HG02610 (cell line): Measurements from ENCODE around the gene SULT1A3.
"Not testable (repeated sequence)": the region's sequence is repeated elsewhere in the genome, so short reads cannot be mapped to it uniquely, and the experiment has no call there.

Source experiments
- ATAC-seq: cut with Tn5 transposase; IDR thresholded peaks from one replicate; pipeline ENCODE4 v1.9.1; 2021; ENCODE audit warnings: mild to moderate bottlenecking, moderate library complexity; ENCODE audit not compliant: unreplicated experiment

The SULT1A3 gene

DNA sequence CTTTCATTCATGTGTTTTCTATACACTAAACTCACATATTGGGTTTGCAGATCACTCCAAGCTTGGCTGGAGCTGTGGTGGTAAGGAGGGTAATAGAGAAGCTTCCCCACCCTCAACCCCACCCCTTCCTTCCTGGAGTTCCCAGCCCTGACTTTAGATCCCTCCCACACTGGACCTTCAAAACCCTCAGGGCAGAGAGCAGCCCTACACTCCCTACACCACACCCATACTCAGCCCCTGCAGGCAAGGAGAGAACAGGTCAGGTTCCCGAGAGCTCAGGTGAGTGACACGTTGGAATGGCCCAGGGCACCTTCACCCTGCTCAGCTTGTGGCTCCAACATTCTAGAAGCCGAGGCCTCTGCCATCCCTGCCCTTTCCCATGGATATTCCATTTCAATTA is at the start of gene SULT1A3:
Gene SULT1A3 (plus strand): TSS at position 207 of the 400 bp plus-strand sequence. CDS start 1,474 bp downstream, outside the sequence.
- ATAC-seq: not testable (repeated sequence)

DNA sequence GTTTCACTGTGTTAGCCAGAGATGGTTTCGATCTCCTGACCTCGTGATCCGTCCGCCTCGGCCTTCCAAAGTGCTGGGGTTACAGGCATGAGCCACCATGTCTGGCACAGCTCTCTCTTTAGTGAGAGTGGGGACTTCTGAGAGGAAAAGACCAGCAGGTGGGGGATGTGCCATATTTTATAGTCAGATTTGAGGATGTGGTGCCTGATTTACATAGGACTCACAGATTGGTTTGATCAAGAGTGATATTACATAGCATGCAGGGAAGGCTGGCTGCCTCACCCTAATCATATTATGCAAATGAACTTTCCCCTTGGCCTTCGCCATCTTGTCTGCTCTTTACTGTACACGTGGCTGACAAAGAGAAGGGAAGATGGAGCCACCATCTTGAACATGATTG is 48.0 kb upstream of the SULT1A3 start:
- ATAC-seq: no peak

DNA sequence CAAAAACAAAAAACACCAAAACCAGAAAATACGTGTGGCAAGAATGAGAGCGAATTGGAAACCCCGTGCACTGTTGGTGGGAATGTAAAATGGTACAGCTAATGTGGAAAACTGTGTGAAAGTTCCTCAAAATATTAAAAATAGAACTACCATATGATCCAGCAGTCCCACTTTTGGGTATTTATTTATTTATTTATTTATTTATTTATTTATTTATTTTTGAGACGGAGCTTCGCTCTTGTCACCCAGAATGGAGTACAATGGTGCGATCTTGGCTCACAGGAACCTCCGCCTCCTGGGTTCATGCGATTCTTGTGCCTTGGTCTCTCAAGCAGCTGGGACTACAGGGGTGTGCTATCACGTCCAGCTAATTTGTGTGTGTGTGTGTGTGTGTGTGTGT is 46.5 kb upstream of the SULT1A3 start:
- ATAC-seq: no peak

DNA sequence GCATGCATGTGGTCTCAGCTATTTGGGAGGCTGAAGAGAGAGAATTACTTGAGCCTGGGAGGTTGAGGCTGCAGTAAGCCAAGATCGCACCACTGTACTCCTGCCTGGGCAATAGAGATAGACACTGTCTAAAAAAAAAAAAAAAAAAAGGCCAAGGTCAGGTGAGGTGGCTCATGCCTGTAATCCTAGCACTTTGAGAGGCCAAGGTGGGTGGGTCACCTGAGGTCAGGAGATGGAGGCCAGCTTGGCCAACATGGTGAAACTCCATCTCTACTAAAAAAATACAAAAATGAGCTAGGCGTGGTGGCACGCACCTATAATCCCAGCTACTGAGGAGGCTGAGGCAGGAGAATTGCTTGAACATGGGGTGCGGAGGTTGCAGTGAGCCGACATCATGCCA is 43.9 kb upstream of the SULT1A3 start:
- ATAC-seq: no peak

DNA sequence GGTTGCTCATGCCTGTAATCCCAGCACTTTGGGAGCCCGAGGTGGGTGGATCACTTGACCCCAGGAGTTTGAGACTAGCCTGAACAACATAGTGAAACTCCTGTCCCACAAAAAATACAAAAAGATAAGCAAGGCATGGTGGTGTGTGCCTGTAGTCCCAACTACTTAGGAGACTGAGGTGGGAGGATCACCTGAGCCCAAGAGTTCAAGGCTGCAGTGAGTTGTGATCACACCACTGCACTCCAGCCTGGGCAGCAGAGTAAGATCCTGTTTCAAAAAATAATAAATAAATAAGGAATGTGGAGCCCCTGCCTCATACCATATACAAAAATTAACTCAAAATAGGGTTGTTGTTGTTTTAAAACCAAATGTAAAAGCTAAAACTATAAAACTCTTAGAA is 41.8 kb upstream of the SULT1A3 start:
- ATAC-seq: no peak

DNA sequence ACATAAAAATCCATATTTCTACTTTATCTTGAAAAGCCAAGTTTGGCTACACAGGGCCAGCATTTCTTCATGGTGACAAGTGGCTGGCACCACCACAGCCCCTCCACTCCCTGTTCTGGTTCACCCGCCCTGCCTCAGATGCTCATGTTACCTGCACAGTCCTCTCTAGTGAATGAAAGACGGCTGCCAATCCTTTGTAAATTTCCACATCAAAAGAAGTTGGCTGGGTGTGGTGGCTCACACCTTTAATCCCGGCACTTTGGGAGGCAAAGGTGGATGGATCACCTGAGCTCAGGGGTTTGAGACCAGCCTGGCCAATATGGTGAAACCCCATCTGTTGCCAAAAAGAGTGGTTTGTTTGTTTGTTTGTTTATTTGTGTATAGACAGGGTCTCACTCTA is 35.5 kb upstream of the SULT1A3 start:
- ATAC-seq: no peak

DNA sequence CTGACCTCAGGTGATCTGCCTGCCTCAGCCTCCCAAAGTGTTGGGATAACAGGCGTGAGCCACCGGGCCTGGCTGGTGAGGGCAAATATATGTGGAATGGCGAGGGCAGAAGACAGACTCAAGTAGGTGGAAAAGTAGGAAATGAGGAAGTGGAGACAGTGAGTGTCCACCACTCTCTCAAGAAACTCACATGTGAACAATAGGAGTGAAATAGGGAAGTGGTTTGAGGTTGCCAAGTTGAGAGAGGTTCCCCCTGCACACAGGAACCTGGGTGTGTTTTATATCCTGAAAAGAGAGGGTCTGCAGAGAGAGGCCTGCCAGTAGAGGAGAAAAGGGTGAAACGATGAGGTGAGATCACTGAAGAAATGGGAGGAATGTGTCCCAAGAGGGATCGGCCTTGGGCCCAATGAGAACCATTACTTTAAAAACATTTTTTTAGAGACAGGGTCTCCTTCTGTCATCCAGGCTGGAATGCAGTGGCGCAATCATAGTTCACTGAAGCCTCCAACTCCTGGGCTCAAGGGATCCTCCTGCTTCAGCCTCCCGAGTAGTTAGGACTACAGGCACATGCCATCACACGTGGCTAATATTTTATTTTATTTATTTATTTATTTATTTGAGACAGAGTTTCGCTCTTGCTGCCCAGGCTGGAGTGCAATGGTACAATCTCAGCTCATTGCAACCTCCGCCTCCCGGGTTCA is 32.7 kb upstream of the SULT1A3 start:
- peak; percentile 61 for ATAC-seq

DNA sequence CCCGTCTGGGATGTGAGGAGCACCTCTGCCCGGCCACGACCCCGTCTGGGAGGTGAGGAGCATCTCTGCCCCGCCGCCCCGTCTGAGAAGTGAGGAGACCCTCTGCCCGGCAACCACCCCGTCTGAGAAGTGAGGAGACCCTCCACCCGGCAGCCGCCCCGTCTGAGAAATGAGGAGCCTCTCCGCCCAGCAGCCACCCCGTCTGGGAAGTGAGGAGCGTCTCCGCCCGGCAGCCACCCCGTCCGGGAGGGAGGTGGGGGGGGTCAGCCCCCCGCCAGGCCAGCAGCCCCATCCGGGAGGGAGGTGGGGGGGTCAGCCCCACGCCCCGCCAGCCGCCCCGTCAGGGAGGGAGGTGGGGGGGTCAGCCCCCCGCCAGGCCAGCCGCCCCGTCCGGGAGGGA is 30.3 kb upstream of the SULT1A3 start:
- ATAC-seq: not testable (repeated sequence)

DNA sequence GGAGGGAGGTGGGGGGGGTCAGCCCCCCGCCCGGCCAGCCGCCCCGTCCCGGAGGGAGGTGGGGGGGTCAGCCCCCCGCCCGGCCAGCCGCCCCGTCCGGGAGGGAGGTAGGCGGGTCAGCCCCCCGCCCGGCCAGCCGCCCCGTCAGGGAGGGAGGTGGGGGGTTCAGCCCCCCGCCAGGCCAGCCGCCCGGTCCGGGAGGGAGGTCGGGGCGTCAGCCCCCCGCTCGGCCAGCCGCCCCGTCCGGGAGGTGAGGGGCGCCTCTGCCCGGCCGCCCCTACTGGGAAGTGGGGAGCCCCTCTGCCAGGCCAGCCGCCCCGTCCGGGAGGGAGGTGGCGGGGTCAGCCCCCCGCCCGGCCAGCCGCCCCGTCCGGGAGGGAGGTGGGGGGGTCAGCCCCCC is 29.6 kb upstream of the SULT1A3 start:
- not testable (repeated sequence) for ATAC-seq

DNA sequence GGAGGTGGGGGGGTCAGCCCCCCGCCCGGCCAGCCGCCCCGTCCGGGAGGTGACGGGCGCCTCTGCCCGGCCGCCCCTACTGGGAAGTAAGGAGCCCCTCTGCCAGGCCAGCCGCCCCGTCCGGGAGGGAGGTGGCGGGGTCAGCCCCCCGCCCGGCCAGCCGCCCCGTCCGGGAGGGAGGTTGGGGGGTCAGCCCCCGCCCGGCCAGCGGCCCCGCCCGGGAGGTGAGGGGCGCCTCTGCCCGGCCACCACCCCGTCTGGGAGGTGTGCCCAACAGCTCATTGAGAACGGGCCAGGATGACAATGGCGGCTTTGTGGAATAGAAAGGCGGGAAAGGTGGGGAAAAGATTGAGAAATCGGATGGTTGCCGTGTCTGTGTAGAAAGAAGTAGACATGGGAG is 28.9 kb upstream of the SULT1A3 start:
- ATAC-seq: not testable (repeated sequence)

DNA sequence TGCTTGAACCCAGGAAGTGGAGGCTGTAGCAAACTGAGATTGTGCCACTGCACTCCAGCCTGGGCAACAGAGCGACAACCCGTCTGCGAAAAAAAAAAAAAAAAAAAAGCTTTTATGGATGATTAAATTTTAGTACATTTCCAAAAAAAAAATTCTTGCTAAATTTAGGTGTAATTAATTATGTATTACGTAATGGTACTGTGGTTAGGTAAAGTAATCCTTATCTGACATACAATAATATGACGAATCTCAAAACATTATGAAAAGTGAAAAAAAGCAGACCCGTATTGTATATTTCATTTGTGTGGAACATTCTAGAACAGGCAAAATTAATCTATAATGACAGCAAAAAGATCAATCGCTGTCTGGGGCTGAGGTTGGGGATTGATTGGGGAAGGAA is 26.0 kb upstream of the SULT1A3 start:
- ATAC-seq: no peak

DNA sequence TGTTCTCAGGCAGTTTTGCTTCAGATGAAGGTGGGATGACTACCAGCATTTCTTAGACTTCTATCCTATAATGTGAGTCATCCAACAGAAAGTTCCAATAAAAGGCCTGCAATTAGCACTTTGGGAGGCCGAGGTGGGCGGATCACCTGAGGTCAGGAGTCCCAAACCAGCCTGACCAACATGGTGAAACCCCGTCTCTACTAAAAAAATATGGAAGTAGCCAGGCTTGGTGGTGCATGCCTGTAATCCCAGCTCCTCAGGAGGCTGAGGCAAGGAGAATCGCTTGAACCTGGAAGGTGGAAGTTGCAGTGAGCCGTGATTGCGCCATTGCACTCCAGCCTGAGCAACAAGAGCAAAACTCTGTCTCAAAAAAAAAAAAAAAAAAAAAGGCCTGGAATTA is 22.2 kb upstream of the SULT1A3 start:
- not testable (repeated sequence) for ATAC-seq

DNA sequence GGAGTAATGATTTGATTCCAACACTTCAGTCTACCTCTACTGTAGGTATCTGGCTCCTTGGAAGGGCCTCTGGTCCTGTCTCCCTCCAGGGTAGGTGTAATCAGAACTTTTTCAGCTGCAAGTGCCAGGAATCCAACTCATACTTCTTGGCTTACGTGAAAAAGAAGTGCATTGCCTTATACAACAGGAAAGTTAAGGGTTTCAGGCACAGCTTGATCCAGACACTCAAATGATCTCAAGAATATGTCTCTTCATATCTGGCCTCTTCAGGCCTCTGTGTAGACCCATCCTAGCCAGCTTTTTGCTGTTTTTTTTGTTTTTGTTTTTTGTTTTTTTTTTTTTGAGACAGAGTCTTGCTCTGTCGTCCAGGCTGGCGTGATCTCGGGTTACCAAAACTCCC is 19.9 kb upstream of the SULT1A3 start:
- ATAC-seq: no peak

DNA sequence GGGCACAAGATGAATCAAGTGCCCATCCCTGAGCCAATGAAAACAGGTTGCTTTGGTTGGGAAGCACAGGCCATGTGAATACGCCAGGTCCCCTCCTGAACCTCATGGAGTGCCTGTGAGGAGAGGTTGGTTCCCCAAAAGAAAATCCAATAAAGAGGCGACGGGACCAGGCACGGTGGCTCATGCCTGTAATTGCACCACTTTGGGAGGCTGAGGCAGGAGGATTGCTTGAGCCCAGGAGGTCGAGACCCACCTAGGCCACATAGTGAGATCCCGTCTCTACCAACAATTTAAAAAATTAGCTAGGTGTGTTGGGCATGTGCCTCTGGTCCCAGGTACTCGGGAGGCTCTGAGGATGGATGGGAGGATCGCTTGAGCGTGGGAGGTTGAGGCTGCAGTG is 19.1 kb upstream of the SULT1A3 start:
- no peak for ATAC-seq

DNA sequence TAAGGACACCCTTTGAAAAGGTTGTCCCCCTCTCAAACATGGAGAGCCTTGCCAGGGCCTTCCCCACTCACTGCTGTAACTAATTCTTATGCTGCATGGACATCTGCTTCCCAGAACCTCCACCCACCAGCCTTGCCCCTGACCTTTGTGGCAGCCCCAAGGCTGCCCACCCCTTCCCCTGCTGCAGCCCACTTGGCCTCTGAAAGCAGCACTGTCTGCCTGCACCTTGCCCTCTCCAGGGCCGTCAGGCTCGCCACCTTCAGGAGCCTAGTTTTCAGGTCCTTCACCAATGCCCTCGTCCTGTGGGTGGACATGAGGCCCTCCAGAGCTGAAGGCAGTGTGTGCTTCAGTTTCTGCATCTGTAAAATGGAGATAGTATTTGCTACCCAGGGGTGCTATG is 18.3 kb upstream of the SULT1A3 start:
- no peak for ATAC-seq

DNA sequence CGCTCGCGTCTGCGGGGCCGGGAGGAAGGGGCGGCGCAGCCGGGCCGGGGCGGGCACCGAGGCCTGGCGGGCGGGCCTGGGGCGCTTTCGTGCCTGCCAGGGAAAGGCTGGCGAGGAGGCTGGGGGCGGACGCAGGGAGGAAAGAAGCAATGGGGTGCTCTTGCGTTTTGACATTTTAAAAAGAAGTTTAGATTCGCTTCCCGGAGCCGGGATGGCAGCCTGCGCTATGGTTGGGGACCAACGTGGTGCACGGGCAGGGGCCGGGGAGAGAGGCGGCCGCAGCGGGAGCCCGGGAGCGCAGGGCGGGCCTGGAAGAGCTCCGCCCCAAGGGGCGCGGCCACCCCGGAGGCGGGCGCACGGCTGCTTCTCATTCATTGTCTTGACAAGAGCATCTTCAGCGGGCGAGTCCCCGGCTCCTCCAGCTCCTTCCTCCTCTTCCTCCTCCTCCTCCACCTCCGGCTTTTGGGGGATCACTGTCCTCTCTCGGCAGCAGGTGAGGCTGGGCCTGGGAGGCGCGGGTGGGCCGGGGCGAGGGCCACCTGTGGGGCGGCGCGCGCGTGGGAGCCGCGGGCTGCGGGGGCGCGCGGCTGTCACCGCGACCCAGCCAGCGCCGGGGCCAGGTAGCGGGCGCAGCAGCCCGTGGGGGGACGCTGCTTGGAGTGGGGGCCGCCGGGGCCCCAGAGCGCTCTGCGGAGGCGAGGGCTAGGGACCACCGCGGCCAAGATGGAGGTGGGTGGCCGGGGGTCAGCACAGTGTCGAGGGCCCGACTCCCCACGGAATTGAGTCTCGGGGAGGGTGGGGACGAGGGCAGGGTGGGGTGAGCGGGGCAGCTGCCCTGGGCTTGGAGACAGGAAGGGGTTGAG is 15.6 kb upstream of the SULT1A3 start, which contains the start of gene CORO1A:
Gene CORO1A (plus strand): TSS at position 370 of the 863 bp plus-strand sequence. CDS start 1,608 bp downstream, outside the sequence.
- ATAC-seq: peak; percentile 60

DNA sequence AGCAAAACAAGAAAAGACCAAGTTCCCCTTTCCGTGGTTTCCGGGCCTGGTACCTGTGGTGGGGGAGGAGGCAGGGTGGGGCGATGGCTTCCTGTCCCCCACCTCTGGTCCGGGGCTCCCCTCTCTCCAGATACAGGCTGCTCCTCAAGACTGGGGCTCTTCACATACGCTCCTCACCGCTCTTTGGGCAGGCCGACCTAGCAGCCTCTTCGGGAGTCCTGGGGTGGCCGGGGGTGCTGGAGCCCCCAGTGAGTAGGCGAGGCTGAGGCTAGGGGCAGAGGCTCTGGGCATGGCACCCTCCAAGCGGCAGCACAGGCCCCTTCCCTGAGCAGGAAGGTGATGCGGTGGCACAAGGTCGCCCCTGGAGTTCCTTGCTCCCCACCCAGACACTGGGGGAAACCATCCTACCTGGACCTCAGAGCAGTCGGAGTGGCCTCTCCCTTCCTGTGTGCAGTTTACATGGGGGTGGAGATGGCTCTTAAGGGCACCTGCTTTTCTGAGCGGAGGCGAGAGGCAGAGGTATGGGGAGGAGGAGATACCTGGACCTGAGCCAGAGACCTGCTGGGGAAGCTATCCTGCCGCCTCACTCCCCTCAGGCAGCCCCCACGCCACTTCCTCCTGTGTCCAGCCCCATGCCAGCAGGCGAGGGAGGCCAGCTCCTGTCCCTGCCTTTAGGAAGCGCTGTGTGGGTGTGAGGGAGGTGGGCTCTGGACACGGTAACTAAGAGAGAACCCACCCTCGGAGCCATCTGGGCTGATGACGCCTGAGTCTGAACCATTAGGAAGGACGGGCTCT is 14.8 kb upstream of the SULT1A3 start:
- ATAC-seq: peak; percentile 28

DNA sequence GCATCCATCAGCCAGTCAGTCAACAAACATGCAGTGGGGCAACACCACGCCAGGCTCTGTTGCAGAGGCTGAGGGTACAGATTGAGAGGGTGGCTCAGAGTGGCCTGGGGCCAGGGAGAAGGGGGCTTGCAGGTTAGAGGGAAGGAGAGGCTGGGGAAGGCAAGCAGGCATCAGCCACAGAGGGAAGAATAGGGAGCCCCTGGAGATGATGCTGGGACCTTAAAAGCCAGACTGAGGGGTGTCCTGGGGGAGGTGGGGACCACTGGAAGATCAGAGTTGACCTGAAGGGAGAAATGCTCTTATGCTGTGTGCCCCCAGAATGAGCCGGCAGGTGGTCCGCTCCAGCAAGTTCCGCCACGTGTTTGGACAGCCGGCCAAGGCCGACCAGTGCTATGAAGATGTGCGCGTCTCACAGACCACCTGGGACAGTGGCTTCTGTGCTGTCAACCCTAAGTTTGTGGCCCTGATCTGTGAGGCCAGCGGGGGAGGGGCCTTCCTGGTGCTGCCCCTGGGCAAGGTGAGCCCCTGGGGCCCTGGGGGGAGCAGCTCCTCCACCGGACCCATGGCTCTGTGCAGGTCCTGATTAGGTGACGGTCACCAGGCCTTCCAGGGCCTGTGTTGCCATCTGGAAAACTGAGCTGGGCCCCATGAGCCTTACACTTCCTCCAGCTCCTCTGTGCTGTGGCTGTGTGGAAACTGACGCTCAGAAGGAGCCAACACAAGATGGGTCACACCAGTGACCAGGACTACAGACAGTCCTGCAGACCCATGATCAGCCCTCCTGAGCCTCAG is 14.0 kb upstream of the SULT1A3 start:
- ATAC-seq: no peak

DNA sequence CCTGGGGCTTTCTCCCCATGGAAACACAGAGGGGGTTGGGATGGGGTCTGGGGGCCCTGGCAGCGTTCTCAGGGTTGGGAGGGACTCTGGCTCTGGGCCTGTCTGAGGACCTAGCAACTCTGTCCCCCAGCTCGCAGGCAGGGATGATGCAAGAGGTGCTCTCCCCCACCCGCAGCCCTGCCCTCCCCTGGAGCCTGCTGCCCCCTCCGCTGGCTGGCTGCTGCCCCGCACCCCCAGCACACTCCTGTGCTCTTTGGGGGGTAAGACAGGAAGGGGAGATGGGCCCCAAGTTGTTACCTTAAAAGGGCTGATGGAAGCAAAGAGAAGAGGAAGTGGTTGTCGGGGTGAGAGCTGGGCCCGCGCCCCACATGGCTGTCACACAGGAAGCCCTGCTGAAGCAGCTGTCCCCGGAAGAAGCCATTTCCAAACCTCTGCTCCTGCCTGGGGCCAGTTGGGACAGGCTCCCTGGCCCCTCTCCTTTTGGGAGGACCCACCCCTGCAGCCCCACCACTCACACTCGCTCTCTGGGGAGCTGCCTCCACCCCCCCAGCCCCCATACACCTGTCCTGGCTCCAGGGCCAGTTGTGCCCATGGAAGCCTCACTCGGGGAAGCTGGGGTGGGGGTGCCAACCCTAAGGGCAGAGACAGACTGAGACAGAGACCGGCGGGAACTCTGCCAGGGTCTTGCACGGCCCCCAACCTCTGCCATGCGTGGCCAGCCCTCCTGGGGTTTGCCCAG is 13.2 kb upstream of the SULT1A3 start:
- no peak for ATAC-seq

DNA sequence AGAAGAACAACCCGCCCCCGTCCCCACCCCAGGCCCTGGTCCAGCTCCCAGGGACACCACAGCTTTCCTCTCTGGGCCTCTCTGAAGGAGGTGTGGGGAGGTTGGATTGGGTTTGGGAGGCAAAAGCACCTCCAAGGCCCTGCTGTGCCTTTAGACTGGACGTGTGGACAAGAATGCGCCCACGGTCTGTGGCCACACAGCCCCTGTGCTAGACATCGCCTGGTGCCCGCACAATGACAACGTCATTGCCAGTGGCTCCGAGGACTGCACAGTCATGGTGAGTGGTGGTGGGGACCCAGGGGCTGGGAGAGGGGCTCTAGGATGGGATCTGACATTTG is 12.6 kb upstream of the SULT1A3 start:
- ATAC-seq: no peak
